IMR-90 (cell line): ENCODE results near the gene CETP. TPM values are rescaled to one million over a fixed set of nuclear protein-coding genes. Genes with fewer than 3 reads are reported as not detected.

ENCODE experiments used
- ATAC-seq: fragments of 200-7000 bp; cut with Tn5 transposase; 2 replicates; pipeline ENCODE4 v1.9.1; 2020; ENCODE audit warnings: low read depth, mild to moderate bottlenecking, moderate library complexity
- BruUV-seq: library from RNA; stranded (reverse); fragments of 400-500 nt; replicated peaks from 2 replicates; lab custom pipeline; 2021; lab: Mats Ljungman, UMichigan
- CTCF ChIA-PET: fragments of 300-600 bp; formaldehyde crosslinking; extraction: SDS; loops from one replicate; lab custom pipeline; 2021; ENCODE audit warnings: antibody characterized with exemption; lab: Yijun Ruan, JAX
- POLR2A ChIA-PET: fragments of 300-600 bp; sonication (Branson Sonifier 250); formaldehyde crosslinking; loops from one replicate; lab custom pipeline; 2022; ENCODE audit warnings: antibody characterized with exemption; ENCODE audit not compliant: unreplicated experiment; lab: Charles Lee
- DNase-seq: peaks from one replicate; pipeline ENCODE4 v3.0.0; 2013
- H2AFZ ChIP-seq: replicated peaks from 2 replicates; pipeline ENCODE3; 2013; ENCODE audit warnings: low read length, mild to moderate bottlenecking; ENCODE audit not compliant: poor library complexity
- H2AK5ac ChIP-seq: 2 replicates; pipeline ENCODE4 v1.6.1; 2013; ENCODE audit warnings: low read depth, low read length, inconsistent platforms
- H2AK9ac ChIP-seq: replicated peaks from 2 replicates; pipeline ENCODE3; 2013; ENCODE audit warnings: mild to moderate bottlenecking, low read depth, low read length, moderate library complexity; ENCODE audit not compliant: poor library complexity
- H2BK120ac ChIP-seq: 2 replicates; pipeline ENCODE4 v1.6.1; 2013; ENCODE audit warnings: low read depth, low read length, inconsistent platforms
- H2BK15ac ChIP-seq: 3 replicates; pipeline ENCODE4 v1.6.1; 2013; ENCODE audit warnings: low read depth, low read length, inconsistent platforms
- H2BK20ac ChIP-seq: 2 replicates; pipeline ENCODE4 v1.6.1; 2013; ENCODE audit warnings: low read depth, mild to moderate bottlenecking, inconsistent platforms, low read length, moderate library complexity
- H2BK5ac ChIP-seq: 2 replicates; pipeline ENCODE4 v1.6.1; 2013; ENCODE audit warnings: mild to moderate bottlenecking, low read depth, low read length, inconsistent platforms; ENCODE audit not compliant: poor library complexity, severe bottlenecking
- H3K14ac ChIP-seq: replicated peaks from 2 replicates; pipeline ENCODE4 v1.6.1; 2013; ENCODE audit warnings: low read depth, low read length, inconsistent platforms
- H3K18ac ChIP-seq: 2 replicates; pipeline ENCODE4 v1.6.1; 2013; ENCODE audit warnings: low read depth, low read length, control low read depth
- H3K23ac ChIP-seq: 2 replicates; pipeline ENCODE4 v1.6.1; 2013; ENCODE audit warnings: low read depth, low read length, inconsistent platforms
- H3K27ac ChIP-seq: 2 replicates; pipeline ENCODE4 v1.5.1; 2013; ENCODE audit warnings: mild to moderate bottlenecking, control low read depth, low read length; ENCODE audit not compliant: insufficient read depth
- H3K27me3 ChIP-seq: 2 replicates; pipeline ENCODE4 v1.6.1; 2013; ENCODE audit warnings: low read length; ENCODE audit not compliant: control insufficient read depth, insufficient read depth
- H3K36me3 ChIP-seq: 2 replicates; pipeline ENCODE4 v1.6.1; 2013; ENCODE audit warnings: low read length, mixed read lengths; ENCODE audit not compliant: control insufficient read depth, insufficient read depth
- H3K4ac ChIP-seq: 2 replicates; pipeline ENCODE4 v1.6.1; 2013; ENCODE audit warnings: low read depth, low read length, inconsistent platforms
- H3K4me1 ChIP-seq: 2 replicates; pipeline ENCODE4 v1.6.1; 2013; ENCODE audit warnings: low read length, mixed read lengths; ENCODE audit not compliant: control insufficient read depth, insufficient read depth
- H3K4me2 ChIP-seq: 2 replicates; pipeline ENCODE4 v1.6.1; 2013; ENCODE audit warnings: low read depth, mild to moderate bottlenecking, control low read depth, low read length, moderate library complexity
- H3K4me3 ChIP-seq: 2 replicates; pipeline ENCODE4 v1.5.1; 2013; ENCODE audit warnings: low read depth, mild to moderate bottlenecking, control low read depth, low read length, moderate library complexity; ENCODE audit not compliant: insufficient read depth
- H3K56ac ChIP-seq: 2 replicates; pipeline ENCODE4 v1.6.1; 2013; ENCODE audit warnings: low read length, inconsistent platforms; ENCODE audit not compliant: insufficient read depth; ENCODE audit errors: extremely low read depth
- H3K79me1 ChIP-seq, 2 experiments: 2 replicates each; pipeline ENCODE4 v1.6.1; 2013; ENCODE audit warnings: low read length in 2 of 2, inconsistent platforms in 1 of 2, low read depth in 1 of 2
- H3K9ac ChIP-seq: 2 replicates; pipeline ENCODE4 v1.6.1; 2013; ENCODE audit warnings: low read depth, low read length, control low read depth
- H3K9me1 ChIP-seq: 2 replicates; pipeline ENCODE4 v1.6.1; 2013; ENCODE audit warnings: low read length, inconsistent platforms; ENCODE audit not compliant: insufficient read depth
- H3K9me3 ChIP-seq: 2 replicates; pipeline ENCODE4 v1.6.1; 2013; ENCODE audit warnings: low read length; ENCODE audit not compliant: control insufficient read depth, insufficient read depth
- H4K20me1 ChIP-seq: 2 replicates; pipeline ENCODE4 v1.6.1; 2013; ENCODE audit warnings: low read length, inconsistent platforms; ENCODE audit not compliant: insufficient read depth
- H4K5ac ChIP-seq: 2 replicates; pipeline ENCODE4 v1.6.1; 2013; ENCODE audit warnings: mild to moderate bottlenecking, low read depth, low read length, control low read depth
- H4K8ac ChIP-seq, 2 experiments: 2 replicates each; pipeline ENCODE4 v1.6.1; 2013; ENCODE audit warnings: low read depth in 2 of 2, low read length in 2 of 2, control low read depth in 1 of 2, inconsistent platforms in 1 of 2
- H4K91ac ChIP-seq: 2 replicates; pipeline ENCODE4 v1.6.1; 2013; ENCODE audit warnings: low read depth, low read length, inconsistent platforms; ENCODE audit not compliant: insufficient read depth
- BHLHE40 ChIP-seq: fragments of 150-350 bp; IDR thresholded peaks from 2 replicates; pipeline ENCODE4 v1.6.1; 2016; ENCODE audit warnings: mild to moderate bottlenecking, low read depth, low read length
- CEBPB ChIP-seq: IDR thresholded peaks from 2 replicates; pipeline ENCODE4 v1.6.1; 2012; ENCODE audit warnings: low read depth, low read length, improper control_type of control experiment
- CHD1 ChIP-seq: IDR thresholded peaks from 2 replicates; pipeline ENCODE4 v1.6.1; 2012; ENCODE audit warnings: low read depth, low read length, improper control_type of control experiment
- CTCF ChIP-seq: conservative IDR thresholded peaks from 2 replicates; pipeline ENCODE4 v1.5.1; 2012; ENCODE audit warnings: mild to moderate bottlenecking, low read depth, low read length, improper control_type of control experiment
- ELK1 ChIP-seq: fragments of 150-350 bp; IDR thresholded peaks from 2 replicates; pipeline ENCODE4 v1.6.1; 2016; ENCODE audit warnings: low read depth, mild to moderate bottlenecking, low read length, moderate library complexity, borderline replicate concordance
- MXI1 ChIP-seq: IDR thresholded peaks from 2 replicates; pipeline ENCODE4 v1.6.1; 2012; ENCODE audit warnings: low read depth, mild to moderate bottlenecking, low read length, moderate library complexity, borderline replicate concordance
- NFE2L2 ChIP-seq: fragments of 150-350 bp; IDR thresholded peaks from 2 replicates; pipeline ENCODE4 v1.6.1; 2016; ENCODE audit warnings: low read depth, mild to moderate bottlenecking, low read length
- POLR2A ChIP-seq: IDR thresholded peaks from 2 replicates; pipeline ENCODE4 v1.6.1; 2012; ENCODE audit warnings: mild to moderate bottlenecking, low read depth, low read length
- RAD21 ChIP-seq: IDR thresholded peaks from 2 replicates; pipeline ENCODE4 v1.6.1; 2012; ENCODE audit warnings: low read length, improper control_type of control experiment
- SMC3 ChIP-seq: fragments of 150-350 bp; IDR thresholded peaks from 2 replicates; pipeline ENCODE4 v1.6.1; 2016; ENCODE audit warnings: low read depth, mild to moderate bottlenecking, antibody characterized with exemption, low read length, moderate library complexity
- WGBS, 2 experiments: methylation state at CpG; one replicate each; pipeline versions ENCODE4 v1.1.5 to v1.1.7; 2013; ENCODE audit warnings: missing lambda C conversion rate in 2 of 2; ENCODE audit not compliant: insufficient read length in 1 of 2; ENCODE audit errors: extremely low coverage in 2 of 2; 5-methylcytosine and 5-hydroxymethylcytosine counted together
- dilution Hi-C: fragments of 300-500 bp; cut with HindIII; formaldehyde crosslinking; loops from one replicate; pipeline ENCODE4 v1.14.3; 2018; ENCODE audit warnings: low sequenced_read_pairs; ENCODE audit not compliant: unreplicated experiment
- in situ Hi-C: fragments of 300-500 bp; cut with MboI; formaldehyde crosslinking; loops from 3 replicates; pipeline ENCODE4 v1.14.3; 2019; ENCODE audit warnings: low sequenced_read_pairs, inconsistent platforms, mixed read lengths
- intact Hi-C: fragments of 100-400 bp; cut with micrococcal nuclease; formaldehyde crosslinking; loops from 2 replicates; pipeline ENCODE4 v1.10.0; 2022
- polyA plus RNA-seq, 3 experiments: library from polyadenylated mRNA; depleted of rRNA; stranded (reverse); fragments of >200 nt; gene quantifications; 2 replicates each; pipeline ENCODE4 v1.2.3, GENCODE V29; 2012; ENCODE audit warnings: low replicate concordance in 1 of 3
- total RNA-seq: library from RNA; depleted of rRNA; stranded (reverse); fragments of >200 nt; gene quantifications from 2 replicates; pipeline ENCODE4 v1.2.3, GENCODE V29; 2012
- TF ChIP-seq, protein P1 (sequence below): fragments of 150-350 bp; IDR thresholded peaks from 2 replicates; pipeline ENCODE4 v1.6.1; 2017; ENCODE audit warnings: mild to moderate bottlenecking, antibody characterized with exemption, low read length, low read depth

CETP gene
- total and polyA plus RNA-seq, 2 of the 4 experiments (the other 2 are of a cell fraction): not detected

- ATAC-seq (no peak), DNase-seq (no peak)
- H2BK120ac ChIP-seq: no peak overlapping the region
- CTCF ChIA-PET: no interaction called here
- no peak overlapping the region for H4K91ac ChIP-seq
- H3K4me3 ChIP-seq: no peak overlapping the region
- no peak overlapping the region for H3K14ac ChIP-seq
- in situ Hi-C loops (loop anchor here (5.0 kb wide), 1 partner anchor 86 kb away; the partner anchor contains the start of gene SLC12A3), intact Hi-C loops (no loop called here), dilution Hi-C loops (no loop called here)
- H3K4me2 ChIP-seq: no peak overlapping the region
- TF ChIP-seq CHD1: no peak
- TF ChIP-seq POLR2A: no peak
- no peak for TF ChIP-seq CTCF
- no peak for TF ChIP-seq NFE2L2
- no peak for TF ChIP-seq RAD21
- TF ChIP-seq SMC3: no peak
- no peak for TF ChIP-seq BHLHE40
- no peak for TF ChIP-seq ELK1
- no peak for TF ChIP-seq CEBPB
- TF ChIP-seq, protein P1, sequence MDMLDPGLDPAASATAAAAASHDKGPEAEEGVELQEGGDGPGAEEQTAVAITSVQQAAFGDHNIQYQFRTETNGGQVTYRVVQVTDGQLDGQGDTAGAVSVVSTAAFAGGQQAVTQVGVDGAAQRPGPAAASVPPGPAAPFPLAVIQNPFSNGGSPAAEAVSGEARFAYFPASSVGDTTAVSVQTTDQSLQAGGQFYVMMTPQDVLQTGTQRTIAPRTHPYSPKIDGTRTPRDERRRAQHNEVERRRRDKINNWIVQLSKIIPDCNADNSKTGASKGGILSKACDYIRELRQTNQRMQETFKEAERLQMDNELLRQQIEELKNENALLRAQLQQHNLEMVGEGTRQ: no peak
- TF ChIP-seq MXI1: no peak
- no TSS peak for BruUV-seq
- no peak overlapping the region for H3K56ac ChIP-seq
- H2BK20ac ChIP-seq: no peak overlapping the region
- no peak overlapping the region for H2BK5ac ChIP-seq
- no peak overlapping the region for H3K18ac ChIP-seq
- H3K36me3 ChIP-seq: no peaks in the 10 kb centered on the region
- no peak overlapping the region for H3K23ac ChIP-seq
- no peaks in the 10 kb centered on the region for H3K4me1 ChIP-seq
- no peak overlapping the region for H2BK15ac ChIP-seq
- H3K27ac ChIP-seq: no peak overlapping the region
- H3K9me3 ChIP-seq: no peaks in the 10 kb centered on the region
- no peak overlapping the region for H3K9ac ChIP-seq
- POLR2A ChIA-PET: no interaction called here
- H4K5ac ChIP-seq: no peak overlapping the region
- H3K9me1 ChIP-seq: no peaks in the 10 kb centered on the region
- peak overlapping the region; percentile 9 for H2AK9ac ChIP-seq
- no peaks in the 10 kb centered on the region for H3K79me1 ChIP-seq
- no peak overlapping the region for H2AK5ac ChIP-seq
- H3K27me3 ChIP-seq: no peaks in the 10 kb centered on the region
- H3K4ac ChIP-seq: no peak overlapping the region
- H4K20me1 ChIP-seq: no peaks in the 10 kb centered on the region; the same call in 1 of the 2 replicates
- peak overlapping the region; percentile 7 for H2AFZ ChIP-seq
- no peak overlapping the region for H4K8ac ChIP-seq
- WGBS, 2 experiments: 100% methylated on average over 1 of the region's 6 CpGs; no CpG with 5 or more reads in 1 of the 2 experiments
Observed at GRCh38 chr16:56953006-56953405, 8.7 kb upstream of the CETP start.
